Activated CD4-positive, alpha-beta T cell treated with anti-CD3 and anti-CD28 coated beads for 24 hours (primary cell): Measurements from ENCODE around the gene KDM8.
"Not testable (repeated sequence)": the region's sequence is repeated elsewhere in the genome, so short reads cannot be mapped to it uniquely, and the experiment has no call there.

Experiments
- DNase-seq, 2 donors: peaks; one replicate each; pipeline ENCODE4 v3.0.0-alpha.2; 2020; ENCODE audit warnings: low read depth in 2 of 2

Gene KDM8

DNA sequence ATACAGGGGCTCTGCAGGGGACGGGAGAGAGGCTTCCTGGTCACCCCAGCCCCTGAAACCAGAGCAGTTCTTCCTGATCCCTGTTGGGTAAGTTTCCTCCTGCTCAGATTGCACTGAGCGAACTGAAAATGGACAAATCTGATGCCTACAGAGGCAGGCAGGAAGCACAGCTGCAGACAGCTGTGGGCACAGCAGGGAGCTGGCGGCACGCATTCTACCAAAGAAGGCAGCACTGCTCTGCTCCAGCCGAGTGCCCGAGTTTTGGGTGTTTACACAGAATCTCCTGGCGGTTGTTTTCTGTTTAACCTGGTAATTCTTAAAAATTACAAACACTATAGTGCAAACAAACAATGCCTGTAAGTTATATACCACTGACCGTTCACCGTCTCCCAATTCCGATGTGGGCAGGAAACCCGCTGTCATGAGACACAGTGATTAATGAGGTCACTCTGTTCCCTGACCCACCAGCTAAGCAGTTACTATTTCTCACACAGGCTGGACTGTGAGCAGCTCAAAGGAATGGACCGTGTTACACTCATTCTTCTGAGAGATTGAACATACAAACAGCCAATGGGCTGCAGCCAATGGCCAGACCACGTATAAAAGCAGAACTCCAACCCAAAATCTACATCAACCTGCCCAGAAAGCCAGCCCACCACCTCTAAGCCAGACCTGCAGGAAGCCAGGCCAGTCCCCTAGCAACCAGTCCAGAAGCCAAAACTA lies 39.7 kb downstream of the KDM8 start:
- no peak for DNase-seq

DNA sequence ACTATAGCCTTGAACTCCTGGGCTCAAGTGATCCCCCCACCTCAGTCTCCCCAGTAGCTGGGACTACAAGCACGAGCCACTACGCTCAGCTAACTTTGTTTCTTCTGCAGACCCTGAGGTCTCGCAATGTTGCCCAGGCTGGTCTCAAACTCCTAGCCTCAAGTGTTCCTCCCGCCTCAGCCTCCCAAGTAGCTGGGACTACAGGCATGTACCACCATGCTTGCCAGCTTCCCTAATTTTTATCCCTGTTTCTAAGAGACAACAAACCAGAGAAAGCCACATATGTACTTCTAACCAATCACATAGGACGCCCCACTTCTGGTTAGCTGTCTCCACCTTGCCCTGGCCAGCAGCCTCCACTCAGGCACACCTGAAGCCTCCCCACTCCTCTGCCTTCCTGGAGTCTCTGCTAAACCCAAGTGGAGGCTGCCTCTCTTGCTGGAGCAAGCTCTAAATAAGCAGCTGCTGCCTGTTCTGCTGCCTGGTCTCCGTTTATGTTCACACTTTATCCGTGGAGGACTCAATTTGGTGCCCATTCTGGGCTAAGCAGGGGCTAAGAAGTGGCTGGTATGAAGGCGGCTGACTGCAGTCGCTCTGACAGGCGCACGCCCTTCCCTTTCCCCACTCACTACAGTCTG lies 40.5 kb downstream of the KDM8 start:
- no peak for DNase-seq

DNA sequence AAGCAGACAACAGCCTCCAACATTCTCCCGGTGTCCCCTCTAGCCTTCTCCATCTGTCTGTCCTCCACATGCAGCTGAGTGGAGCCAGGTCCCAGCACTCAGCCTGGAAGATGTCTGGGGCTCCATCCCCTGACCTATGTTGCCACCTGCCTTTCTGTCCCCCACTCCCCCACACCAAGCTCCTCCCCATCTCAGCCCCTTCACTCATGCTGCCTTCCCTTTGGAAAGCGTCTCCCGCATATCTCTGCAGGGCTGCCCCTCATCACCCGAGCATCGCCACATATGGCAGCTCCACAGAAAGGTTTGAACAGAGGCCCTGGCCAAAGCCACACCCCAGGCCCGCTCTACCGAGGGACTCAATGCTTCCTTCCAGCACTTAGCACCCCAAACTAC lies 41.0 kb downstream of the KDM8 start:
- no peak for DNase-seq

DNA sequence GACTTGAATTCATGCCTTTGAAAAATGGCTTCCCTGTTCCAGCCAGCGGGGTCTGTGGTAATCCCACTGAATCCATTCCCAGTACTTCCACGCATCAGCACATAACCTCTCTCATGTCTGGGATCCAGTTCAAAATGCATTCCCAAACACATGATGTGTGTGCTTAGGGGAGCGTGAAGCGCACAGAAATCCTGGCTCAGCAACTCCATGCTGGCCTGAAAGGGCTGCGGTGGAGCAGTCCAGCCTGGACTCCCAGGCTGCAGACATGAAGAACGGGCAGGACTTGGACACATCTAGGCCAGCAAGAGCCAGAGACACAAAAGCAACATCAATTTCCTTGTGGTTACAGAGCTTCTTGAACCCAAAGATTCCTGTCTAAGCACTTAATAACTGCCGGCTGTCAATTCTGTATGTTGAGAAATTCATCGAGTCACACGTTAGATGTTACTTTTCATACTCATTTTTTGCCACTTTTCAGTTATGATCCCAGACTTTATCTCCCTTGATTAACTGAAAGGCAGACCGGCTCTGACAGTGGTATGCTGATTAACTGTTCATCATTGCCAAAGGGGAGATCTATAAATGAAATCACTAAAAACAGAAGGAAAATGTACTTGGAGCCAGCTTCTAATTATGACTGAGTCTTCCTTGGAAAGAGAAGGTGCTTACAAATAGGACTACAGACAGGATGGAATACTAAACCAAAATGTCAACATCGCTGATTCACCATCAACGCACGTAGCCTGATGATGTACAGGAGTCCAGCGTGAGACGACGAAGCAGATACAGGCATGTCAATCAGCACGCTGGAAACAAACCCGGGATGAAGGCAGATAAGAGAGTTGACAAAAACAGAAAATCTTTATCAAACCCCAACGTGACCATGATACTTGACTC lies 42.2 kb downstream of the KDM8 start:
- DNase-seq = peak in 1 of 2 donors; percentile 46

DNA sequence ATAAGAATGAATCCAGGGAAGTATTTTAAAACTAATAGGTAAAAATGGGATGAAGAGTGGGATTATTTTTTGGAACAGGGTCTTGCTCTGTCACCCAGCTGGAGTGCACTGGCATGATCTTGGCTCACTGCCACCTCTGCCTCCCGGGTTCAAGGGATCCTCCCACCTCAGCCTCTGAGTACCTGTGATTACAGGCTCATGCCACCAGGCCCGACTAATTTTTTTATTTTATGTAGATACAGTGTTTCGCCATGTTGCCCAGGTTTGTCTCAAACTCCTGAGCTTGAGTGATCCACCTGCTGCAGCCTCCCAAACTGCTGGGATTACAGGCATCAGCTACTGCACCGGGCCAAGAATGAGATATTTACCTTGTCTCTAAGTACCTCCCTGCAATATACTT lies 43.1 kb downstream of the KDM8 start:
- no peak for DNase-seq

DNA sequence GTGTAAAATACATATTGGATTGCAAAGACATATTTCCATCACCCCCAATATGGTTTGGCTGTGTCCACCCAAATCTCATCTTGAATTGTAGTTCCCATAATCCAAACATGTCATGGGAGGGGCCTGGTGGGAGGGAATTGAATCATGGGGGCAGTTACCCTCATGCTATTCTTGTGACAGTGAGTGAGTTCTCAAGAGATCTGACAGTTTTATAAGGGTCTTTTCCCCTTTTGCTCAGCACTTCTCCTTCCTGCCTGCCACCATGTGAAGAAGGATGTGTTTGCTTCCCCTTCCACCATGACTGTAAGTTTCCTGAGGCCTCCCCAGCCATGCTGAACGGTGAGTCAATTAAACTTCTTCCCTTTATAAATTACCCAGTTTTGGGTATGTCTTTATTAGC lies 43.8 kb downstream of the KDM8 start:
- DNase-seq = not testable (repeated sequence)

DNA sequence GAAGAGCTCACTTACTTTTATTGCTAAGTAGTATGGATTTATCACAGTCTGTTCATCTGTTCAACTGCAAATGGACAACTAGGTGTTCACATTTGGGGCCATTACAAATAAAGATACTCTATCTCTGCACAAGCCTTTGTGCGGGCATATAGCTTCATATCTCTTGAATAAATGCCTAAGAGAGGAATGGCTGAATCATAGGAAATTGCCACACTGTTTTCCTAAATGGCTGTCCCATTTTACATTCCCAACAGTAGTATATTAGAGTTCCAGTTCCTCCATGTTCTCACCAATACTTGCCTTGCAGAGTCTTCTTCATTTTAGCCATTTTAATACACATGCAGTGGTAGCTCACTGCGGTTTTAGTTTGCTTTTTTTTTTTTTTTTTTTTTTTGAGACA lies 44.7 kb downstream of the KDM8 start:
- DNase-seq = no peak

DNA sequence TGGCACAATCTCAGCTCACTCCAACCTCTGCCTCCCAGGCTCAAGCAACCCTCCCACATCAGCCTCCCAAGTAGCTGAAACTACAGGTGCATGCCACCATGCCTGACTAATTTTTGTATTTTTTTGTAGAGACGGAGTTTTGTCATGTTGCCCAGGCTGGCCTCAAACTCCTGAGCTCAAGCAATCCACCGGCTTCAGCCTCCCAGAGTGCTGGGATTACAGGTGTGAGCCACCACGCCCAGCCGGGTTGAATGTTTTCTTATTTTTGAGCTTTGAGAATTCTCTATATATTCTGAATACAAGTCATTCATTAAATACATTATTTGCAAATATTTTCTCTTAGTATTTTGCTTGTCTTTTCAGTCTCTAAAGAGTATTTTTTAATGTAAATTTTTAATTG lies 45.6 kb downstream of the KDM8 start:
- DNase-seq = not testable (repeated sequence)

DNA sequence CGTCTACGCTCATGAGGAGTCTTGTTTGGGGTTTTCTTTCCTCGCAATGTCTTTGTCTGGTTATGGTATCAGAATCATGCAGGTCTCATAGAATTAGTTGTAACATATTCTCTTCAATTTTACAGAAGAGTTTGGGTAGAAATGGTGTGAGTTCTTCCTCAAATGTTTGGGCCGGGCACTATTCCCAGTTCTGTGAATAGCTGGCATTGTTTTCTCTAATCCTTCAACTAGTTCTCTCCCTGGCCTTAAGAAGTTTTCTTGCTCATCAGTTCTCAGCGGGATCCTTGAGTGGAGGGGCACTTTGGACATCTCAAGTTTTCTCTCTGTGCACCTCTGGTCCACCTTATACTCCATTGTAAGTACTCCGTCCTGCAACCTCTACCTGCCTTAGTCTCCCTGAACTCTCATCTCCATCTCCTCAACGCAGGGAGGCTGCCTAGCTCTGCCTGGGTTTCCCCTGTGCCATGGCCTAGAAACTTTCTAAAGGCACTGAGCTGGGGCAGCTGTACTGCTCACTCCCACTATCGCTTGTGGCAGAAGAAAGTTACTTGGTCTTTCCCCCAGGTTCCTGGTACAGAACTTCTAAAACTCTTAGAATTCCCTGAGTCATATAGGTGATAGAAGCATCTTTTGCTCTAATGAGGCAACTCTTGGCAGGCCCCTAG lies 48.3 kb downstream of the KDM8 start:
- no peak for DNase-seq

DNA sequence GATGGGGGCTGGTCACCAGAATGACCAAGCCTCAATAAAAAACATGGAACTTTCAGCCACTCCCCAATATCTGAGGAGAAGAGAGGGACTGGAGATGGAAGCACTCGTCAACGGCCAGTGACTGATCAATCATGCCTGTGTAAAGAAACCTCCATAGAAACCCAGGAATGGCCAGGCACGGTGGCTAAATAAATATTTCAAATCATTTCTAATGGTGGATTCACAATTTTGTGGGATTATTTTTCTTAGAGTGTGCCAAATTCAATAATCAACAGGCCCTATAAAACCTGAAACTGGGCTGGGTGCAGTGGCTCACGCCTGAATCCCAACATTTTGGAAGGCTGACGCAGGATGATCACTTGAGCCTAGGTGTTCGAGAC lies 48.9 kb downstream of the KDM8 start:
- DNase-seq = no peak

DNA sequence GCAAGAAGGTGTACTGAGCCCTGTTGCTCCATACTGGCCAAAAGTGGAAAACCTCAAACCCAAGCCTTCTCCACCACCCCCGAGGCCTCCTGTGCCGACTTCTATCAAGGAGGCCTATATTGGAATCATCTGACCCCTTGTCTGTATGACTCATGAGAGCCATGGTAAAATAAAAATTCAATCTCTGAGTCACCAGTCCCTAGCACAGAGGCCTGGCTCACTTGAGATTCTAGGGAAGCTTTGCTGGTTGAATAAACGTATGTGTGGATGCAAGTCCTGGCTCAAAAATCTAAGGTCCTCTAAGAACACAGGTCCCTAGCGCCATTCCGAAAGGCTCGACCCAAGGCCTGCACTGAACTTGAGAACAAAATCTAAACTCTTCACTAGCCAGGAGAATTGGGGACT lies 50.2 kb downstream of the KDM8 start:
- no peak for DNase-seq

DNA sequence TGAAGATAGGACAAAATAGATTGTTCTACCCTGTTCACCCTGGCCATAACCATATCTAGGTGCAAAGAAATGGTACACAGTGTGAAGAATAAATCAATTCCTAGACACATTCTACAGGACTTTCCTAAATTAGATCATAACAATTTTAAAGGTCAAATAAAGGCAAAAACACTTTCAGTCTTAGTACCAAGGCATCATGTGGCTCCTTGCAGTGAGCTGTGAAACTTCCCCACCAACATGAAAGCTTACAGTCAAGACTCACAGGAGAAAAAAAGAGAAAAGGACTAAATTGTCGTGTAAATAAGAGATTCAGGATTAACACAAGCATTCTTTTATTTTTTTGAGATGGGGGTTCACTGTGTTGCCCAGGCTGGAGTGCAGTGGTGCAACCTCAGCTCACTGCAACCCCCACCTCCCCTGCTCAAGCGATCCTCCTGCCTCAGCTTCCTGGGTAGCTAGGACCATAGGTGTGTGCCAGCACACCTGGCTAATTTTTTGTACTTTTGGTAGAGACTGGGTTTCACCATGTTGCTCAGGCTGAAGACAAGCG lies 51.0 kb downstream of the KDM8 start:
- no peak for DNase-seq

DNA sequence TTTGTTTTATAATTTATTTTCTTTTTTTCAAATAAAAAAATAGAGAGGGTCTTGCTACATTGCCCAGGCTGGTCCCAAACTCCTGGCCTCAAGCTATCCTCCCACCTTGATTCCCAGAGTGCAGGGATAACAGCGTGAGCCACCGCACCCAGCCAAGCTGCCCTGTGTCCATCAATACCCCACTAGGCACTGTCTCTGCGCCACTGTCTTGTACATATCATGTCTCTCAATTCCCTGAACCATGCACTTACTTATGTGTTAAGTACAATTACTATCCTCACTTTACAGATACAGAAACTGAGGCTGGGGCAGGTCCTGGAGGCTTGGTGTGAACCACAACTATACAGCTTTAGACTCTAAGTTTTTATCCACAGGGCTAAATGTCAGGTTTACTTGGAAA lies 53.5 kb downstream of the KDM8 start:
- DNase-seq = no peak

DNA sequence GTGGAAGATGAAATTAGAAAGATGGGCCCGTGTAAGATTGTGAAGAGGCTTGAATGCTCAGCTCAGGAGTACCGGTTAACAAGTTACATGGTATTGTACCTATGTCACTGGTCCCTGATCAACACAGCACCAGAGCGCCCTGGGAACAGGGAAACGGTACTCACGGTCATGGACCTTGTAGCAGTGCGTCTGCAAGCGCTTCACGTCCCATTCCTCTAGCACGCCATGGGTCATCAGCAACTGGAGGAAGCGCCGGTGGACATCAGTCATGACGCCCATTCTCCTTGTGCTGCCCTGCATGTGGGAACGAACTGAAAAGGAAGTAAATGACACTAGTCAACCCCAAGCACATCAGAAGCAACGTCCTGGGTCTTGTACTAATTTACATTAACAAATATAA lies 53.9 kb downstream of the KDM8 start:
- no peak for DNase-seq

DNA sequence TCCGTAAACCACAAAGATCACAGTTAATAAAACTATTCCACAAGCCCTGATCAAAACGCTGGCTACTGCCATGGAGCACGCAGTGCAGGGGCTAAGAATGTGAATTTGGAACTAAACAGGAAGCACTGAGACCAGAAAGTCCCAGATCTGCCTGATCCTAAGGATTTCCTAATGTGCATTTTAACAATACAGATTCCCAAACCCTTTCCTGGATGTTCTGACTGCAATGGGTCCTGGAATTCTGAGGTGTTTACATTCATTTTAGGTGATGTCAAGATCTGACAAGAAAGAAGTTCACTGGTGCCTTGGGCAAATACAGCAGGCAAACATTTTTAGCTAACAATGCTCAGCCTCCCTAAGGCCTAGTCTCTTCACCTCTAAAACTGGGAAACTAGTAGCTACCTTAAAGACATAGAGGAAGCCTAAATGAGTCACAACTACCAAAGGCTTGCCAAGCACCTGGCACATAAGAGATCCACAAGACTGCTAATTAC lies 55.0 kb downstream of the KDM8 start:
- no peak for DNase-seq

DNA sequence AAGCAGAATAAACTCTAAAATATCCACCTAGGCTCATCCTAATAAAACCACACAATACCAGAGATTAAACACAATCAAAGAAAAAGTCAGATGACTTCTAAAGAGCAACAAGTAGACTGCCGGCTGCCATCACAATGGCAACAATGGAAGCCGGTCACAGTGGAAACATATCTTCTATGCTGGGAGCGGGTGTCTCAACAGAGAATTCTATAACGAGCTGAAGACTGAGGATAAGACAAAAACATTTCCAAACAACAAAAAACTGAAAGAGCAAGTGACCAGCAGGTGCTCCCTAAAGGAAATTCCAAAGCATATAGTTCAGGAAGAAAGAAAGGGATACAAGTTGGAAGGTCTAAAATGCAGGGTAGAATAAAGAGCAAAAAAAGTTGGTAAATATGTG lies 56.4 kb downstream of the KDM8 start:
- DNase-seq = no peak

DNA sequence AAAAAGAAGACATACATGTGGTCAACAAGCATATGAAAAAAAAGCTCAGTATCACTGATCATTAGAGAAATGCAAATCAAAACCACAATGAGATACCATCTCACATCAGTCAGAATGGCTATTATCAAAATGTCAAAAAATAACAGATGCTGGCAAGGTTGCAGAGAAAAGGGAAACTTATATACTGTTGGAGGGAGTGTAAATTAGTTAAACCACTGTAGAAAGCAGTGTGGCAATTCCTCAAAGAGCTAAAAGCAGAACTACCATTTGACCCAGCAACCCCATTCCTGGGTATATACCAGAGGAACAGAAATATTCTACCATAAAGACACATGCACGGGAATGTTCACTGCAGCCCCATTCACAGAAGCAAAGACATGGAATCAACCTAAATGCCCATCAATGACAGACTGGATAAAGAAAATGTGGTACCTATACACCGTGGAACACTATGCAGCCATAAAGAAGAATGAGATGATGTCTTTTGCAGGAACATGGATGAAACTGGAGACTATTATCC lies 59.6 kb downstream of the KDM8 start:
- not testable (repeated sequence) for DNase-seq

DNA sequence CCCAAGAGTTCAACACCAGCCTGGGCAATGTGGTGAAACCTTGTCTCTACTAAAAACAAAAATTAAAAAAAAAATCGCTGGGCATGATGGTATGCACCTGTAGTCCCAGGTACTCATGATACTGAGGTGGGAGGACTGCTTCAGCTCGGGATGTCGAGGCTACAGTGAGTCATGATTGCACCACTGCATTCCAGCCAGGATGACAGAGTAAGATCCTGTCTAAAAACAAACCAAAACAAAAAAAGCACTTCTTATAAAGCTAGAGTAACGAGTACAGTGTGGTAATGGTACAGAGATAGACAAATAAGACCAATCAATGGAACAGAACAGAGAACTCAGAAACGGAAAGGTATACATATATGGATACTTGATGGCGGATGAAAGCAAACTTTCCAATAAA lies 60.8 kb downstream of the KDM8 start:
- DNase-seq = no peak

DNA sequence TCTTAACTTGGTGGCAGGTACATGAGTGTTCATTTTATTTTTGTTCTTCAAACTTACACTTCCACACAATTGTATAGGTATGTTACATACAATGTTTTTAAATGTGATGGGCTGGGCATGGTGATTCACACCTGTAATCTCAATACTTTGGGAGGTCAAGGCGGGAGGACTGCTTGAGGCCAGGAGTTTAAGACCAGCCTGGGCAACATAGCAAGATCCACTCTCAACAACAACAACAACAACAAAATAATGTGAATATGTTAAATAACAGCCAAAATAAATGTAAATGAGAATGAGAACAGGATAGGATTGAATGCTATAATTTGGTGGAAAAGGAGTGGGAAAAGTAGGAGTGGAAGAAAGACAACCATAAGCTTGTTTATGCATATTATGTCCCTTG lies 62.7 kb downstream of the KDM8 start:
- no peak for DNase-seq

DNA sequence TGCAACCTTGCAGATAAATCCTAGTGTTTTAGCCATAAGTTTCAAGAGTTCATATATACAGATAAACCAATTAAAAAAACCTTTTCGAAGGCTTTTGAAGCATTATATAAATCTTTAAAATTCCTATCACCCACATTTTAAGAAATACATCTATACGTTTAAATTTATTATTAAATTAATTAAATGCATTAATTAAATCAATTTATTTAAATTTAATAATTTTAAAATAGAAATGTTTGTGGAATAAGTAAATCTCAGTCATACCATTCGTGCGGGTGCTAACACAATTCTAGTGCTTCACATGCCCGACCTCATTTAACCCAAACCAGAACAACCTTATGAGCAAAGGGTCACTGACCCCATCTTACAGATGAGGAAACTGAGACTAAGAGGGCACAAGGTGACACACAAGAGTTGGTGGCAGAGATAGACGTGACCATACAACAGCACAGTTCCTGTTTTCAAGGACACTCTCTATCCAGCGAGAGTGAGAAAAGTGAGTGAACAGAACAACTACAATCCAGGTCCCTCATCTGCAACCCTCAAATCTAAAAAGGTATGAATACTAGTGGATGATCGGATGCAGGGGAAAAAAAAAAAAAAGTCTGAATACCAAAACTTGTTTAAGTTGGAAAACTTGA lies 63.8 kb downstream of the KDM8 start:
- DNase-seq = no peak
